ENCODE results near the gene INTS1. TPM values are rescaled to one million over a fixed set of nuclear protein-coding genes. Genes with fewer than 3 reads are reported as not detected.

Gene INTS1
- total RNA-seq, 1 donor from 2014 or later = 163 TPM

GRCh38 chr7:1493129-1493528 lies 11.1 kb downstream of the INTS1 start:
- DNase-seq (ENCODE audit: low spot score in 2 of 2, unreplicated experiment in 2 of 2) = no peak
- H3K27me3 Mint-ChIP-seq (ENCODE audit: low read depth) = no peaks in the 10 kb centered on the region
- H3K36me3 Mint-ChIP-seq = peaks cover 40% of the 10 kb centered on the region
- no peak overlapping the region for H3K27ac Mint-ChIP-seq
- no peaks in the 10 kb centered on the region for H3K4me1 Mint-ChIP-seq
- H3K4me3 Mint-ChIP-seq = no peak overlapping the region
- TF ChIP-seq, protein P1, sequence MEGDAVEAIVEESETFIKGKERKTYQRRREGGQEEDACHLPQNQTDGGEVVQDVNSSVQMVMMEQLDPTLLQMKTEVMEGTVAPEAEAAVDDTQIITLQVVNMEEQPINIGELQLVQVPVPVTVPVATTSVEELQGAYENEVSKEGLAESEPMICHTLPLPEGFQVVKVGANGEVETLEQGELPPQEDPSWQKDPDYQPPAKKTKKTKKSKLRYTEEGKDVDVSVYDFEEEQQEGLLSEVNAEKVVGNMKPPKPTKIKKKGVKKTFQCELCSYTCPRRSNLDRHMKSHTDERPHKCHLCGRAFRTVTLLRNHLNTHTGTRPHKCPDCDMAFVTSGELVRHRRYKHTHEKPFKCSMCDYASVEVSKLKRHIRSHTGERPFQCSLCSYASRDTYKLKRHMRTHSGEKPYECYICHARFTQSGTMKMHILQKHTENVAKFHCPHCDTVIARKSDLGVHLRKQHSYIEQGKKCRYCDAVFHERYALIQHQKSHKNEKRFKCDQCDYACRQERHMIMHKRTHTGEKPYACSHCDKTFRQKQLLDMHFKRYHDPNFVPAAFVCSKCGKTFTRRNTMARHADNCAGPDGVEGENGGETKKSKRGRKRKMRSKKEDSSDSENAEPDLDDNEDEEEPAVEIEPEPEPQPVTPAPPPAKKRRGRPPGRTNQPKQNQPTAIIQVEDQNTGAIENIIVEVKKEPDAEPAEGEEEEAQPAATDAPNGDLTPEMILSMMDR (IDR thresholded peaks at IDR 0.05; ENCODE audit: unreplicated experiment) = no peak
- no peaks in the 10 kb centered on the region for H3K9me3 Mint-ChIP-seq

DNA sequence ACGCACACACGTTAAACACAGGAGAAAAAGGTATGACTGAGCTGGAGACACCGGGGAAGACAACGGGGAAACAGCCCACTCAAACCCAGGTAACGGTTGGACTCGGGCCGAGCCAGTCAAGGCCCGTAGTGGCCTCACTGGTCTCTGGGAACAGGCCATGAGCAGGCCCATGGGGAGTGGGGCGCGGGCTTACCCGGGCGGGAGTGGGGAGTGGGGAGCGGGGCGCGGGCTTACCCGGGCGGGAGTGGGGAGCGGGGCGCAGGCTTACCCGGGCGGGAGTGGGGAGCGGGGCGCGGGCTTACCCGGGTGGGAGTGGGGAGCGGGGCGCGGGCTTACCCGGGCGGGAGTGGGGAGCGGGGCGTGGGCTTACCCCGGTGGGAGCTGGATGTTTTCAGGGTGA lies 11.5 kb downstream of the INTS1 start:
- H3K4me3 Mint-ChIP-seq = no peak overlapping the region
- TF ChIP-seq, protein P1 (IDR thresholded peaks at IDR 0.05; ENCODE audit: unreplicated experiment) = no peak

GRCh38 chr7:1492221-1492620 lies 12.0 kb downstream of the INTS1 start:
- H3K4me1 Mint-ChIP-seq = no peaks in the 10 kb centered on the region
- no peaks in the 10 kb centered on the region for H3K27me3 Mint-ChIP-seq (ENCODE audit: low read depth)
- TF ChIP-seq, protein P1 (IDR thresholded peaks at IDR 0.05; ENCODE audit: unreplicated experiment) = no peak
- H3K4me3 Mint-ChIP-seq = no peak overlapping the region
- H3K36me3 Mint-ChIP-seq = peaks cover 38% of the 10 kb centered on the region
- no peak overlapping the region for H3K27ac Mint-ChIP-seq
- DNase-seq (ENCODE audit: low spot score in 2 of 2, unreplicated experiment in 2 of 2) = no peak
- no peaks in the 10 kb centered on the region for H3K9me3 Mint-ChIP-seq

More for the DNA sequence above, 11.5 kb downstream of the INTS1 start:
- H3K27ac Mint-ChIP-seq = no peak overlapping the region
- no peaks in the 10 kb centered on the region for H3K27me3 Mint-ChIP-seq (ENCODE audit: low read depth)
- peaks cover 42% of the 10 kb centered on the region for H3K36me3 Mint-ChIP-seq
- no peaks in the 10 kb centered on the region for H3K4me1 Mint-ChIP-seq
- no peaks in the 10 kb centered on the region for H3K9me3 Mint-ChIP-seq
- no peak for DNase-seq (ENCODE audit: low spot score in 2 of 2, unreplicated experiment in 2 of 2)

DNA sequence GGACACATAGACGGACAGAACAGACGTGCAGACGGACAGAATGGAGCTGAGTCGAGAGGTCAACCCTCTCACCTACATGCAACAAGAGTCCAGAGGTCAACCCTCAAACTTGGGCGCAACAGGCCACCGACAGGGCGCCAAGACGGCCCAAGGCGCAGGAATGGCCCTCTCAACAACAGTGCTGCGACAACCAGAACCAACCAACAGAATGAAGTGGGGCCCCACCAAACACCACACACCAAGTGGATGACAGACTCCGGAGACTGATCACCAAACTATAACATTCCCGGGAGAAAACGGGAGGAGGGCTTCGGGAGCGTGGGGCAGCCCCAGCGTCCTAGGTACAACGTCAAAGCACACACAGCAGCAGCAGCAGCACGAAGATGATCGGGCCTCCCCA lies 13.4 kb downstream of the INTS1 start:
- H3K36me3 Mint-ChIP-seq = peaks cover 37% of the 10 kb centered on the region
- TF ChIP-seq, protein P1 (IDR thresholded peaks at IDR 0.05; ENCODE audit: unreplicated experiment) = no peak
- H3K4me3 Mint-ChIP-seq = no peak overlapping the region
- H3K27ac Mint-ChIP-seq = no peak overlapping the region
- no peaks in the 10 kb centered on the region for H3K4me1 Mint-ChIP-seq
- no peaks in the 10 kb centered on the region for H3K27me3 Mint-ChIP-seq (ENCODE audit: low read depth)
- DNase-seq (ENCODE audit: low spot score in 2 of 2, unreplicated experiment in 2 of 2) = no peak
- H3K9me3 Mint-ChIP-seq = no peaks in the 10 kb centered on the region

GRCh38 chr7:1489336-1489735 lies 14.9 kb downstream of the INTS1 start:
- H3K27me3 Mint-ChIP-seq (ENCODE audit: low read depth) = no peaks in the 10 kb centered on the region
- peaks cover 37% of the 10 kb centered on the region for H3K36me3 Mint-ChIP-seq
- TF ChIP-seq, protein P1 (IDR thresholded peaks at IDR 0.05; ENCODE audit: unreplicated experiment) = no peak
- H3K27ac Mint-ChIP-seq = no peak overlapping the region
- H3K4me3 Mint-ChIP-seq = no peak overlapping the region
- no peaks in the 10 kb centered on the region for H3K4me1 Mint-ChIP-seq
- H3K9me3 Mint-ChIP-seq = no peaks in the 10 kb centered on the region
- DNase-seq (ENCODE audit: low spot score in 2 of 2, unreplicated experiment in 2 of 2) = no peak

- TF ChIP-seq, protein P1 (IDR thresholded peaks at IDR 0.05; ENCODE audit: unreplicated experiment) = no peak
- H3K9me3 Mint-ChIP-seq = no peaks in the 10 kb centered on the region
- no peak overlapping the region for H3K27ac Mint-ChIP-seq
- no peak overlapping the region for H3K4me3 Mint-ChIP-seq
- H3K27me3 Mint-ChIP-seq (ENCODE audit: low read depth) = no peaks in the 10 kb centered on the region
- no peak for DNase-seq (ENCODE audit: low spot score in 2 of 2, unreplicated experiment in 2 of 2)
- peaks cover 39% of the 10 kb centered on the region for H3K36me3 Mint-ChIP-seq
- no peaks in the 10 kb centered on the region for H3K4me1 Mint-ChIP-seq
These were observed 16.2 kb downstream of the INTS1 start for GRCh38 chr7:1488016-1488415.
